Astrocyte (in vitro differentiated cells and primary cell): ENCODE data around the gene KLHDC7A.

Experiments
- EZH2 ChIP-seq: IDR thresholded peaks from 2 replicates; pipeline ENCODE4 v1.6.1; 2012; ENCODE audit warnings: mild to moderate bottlenecking, low read length, inconsistent platforms; ENCODE audit not compliant: insufficient read depth
- TF ChIP-seq, protein P1 (sequence below): IDR thresholded peaks from 2 replicates; pipeline ENCODE4 v1.5.1; 2011; ENCODE audit warnings: low read depth, mild to moderate bottlenecking, inconsistent platforms, low read length, moderate library complexity; ENCODE audit not compliant: insufficient read depth

DNA sequence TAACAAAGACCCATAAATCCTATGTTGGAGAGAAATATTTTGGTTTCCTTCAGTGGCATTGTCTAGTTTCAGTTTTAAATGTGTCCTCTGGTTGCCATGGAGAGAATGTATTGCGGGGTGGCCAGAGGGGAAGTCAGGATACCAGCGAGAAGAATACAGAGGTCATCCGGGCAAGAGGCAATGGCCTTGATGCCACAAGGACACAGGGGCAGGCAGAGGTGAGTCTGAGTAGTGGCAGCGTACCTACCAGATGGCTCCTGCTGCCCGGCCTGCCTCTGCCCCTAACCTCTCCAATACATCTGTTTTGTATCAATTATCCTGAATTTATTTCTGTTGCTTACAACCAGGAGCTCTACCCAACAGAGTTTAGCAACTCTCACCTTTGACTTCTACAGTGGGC is 14.9 kb downstream of the KLHDC7A start:
- TF ChIP-seq, protein P1, sequence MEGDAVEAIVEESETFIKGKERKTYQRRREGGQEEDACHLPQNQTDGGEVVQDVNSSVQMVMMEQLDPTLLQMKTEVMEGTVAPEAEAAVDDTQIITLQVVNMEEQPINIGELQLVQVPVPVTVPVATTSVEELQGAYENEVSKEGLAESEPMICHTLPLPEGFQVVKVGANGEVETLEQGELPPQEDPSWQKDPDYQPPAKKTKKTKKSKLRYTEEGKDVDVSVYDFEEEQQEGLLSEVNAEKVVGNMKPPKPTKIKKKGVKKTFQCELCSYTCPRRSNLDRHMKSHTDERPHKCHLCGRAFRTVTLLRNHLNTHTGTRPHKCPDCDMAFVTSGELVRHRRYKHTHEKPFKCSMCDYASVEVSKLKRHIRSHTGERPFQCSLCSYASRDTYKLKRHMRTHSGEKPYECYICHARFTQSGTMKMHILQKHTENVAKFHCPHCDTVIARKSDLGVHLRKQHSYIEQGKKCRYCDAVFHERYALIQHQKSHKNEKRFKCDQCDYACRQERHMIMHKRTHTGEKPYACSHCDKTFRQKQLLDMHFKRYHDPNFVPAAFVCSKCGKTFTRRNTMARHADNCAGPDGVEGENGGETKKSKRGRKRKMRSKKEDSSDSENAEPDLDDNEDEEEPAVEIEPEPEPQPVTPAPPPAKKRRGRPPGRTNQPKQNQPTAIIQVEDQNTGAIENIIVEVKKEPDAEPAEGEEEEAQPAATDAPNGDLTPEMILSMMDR, result no peak
- TF ChIP-seq EZH2, result no peak
